Measurements from ENCODE around the gene DUSP22. TPM values are rescaled to one million over a fixed set of nuclear protein-coding genes. Genes with fewer than 3 reads are reported as not detected.

Gene DUSP22
- polyA plus RNA-seq, 1 experiment, result 9.8 TPM

DNA sequence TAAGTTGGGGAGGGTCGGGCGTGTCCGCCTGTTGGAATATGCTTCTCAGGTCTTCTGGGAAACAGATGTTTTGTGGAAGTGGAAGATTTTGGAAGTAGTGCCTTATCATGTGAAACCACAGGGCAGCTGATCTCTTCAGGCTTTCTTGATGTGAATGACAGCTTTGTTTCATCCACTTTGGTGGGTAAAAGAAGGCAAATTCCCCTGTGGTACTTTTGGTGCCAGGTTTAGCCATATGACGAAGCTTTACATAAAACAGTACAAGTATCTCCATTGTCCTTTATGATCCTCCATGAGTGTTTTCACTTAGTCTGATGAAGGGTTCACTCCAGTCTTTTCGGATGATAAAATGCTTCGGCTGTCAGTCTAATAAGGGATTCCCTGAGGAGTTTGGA, 103.8 kb downstream of the DUSP22 start:
- ChIA-PET POLR2A (no interaction called here), CTCF (interaction anchor here (1.0 to 1.3 kb wide), 2 partner anchors 11 to 80 kb away, joined by 3 read pairs; no protein-coding TSS in a partner anchor)
- TF ChIP-seq, protein P1, sequence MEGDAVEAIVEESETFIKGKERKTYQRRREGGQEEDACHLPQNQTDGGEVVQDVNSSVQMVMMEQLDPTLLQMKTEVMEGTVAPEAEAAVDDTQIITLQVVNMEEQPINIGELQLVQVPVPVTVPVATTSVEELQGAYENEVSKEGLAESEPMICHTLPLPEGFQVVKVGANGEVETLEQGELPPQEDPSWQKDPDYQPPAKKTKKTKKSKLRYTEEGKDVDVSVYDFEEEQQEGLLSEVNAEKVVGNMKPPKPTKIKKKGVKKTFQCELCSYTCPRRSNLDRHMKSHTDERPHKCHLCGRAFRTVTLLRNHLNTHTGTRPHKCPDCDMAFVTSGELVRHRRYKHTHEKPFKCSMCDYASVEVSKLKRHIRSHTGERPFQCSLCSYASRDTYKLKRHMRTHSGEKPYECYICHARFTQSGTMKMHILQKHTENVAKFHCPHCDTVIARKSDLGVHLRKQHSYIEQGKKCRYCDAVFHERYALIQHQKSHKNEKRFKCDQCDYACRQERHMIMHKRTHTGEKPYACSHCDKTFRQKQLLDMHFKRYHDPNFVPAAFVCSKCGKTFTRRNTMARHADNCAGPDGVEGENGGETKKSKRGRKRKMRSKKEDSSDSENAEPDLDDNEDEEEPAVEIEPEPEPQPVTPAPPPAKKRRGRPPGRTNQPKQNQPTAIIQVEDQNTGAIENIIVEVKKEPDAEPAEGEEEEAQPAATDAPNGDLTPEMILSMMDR (IDR thresholded peaks at IDR 0.05; ENCODE audit: insufficient read depth, low read depth, low read length), result no peak
- H3K4me3 ChIP-seq (ENCODE audit: low read depth, low read length), result no peak overlapping the region
- H3K36me3 ChIP-seq (ENCODE audit: control insufficient read depth, insufficient read depth, low read length), result no peaks in the 10 kb centered on the region
- no peak for DNase-seq (ENCODE audit: low read depth)
- H3K27me3 ChIP-seq (ENCODE audit: control insufficient read depth, insufficient read depth, low read length), result peaks cover 37% of the 10 kb centered on the region

GRCh38 chr6:397056-397455, 104.8 kb downstream of the DUSP22 start:
- POLR2A ChIA-PET, result no interaction called here
- TF ChIP-seq, protein P1 (IDR thresholded peaks at IDR 0.05; ENCODE audit: insufficient read depth, low read depth, low read length), result no peak
- H3K27me3 ChIP-seq (ENCODE audit: control insufficient read depth, insufficient read depth, low read length), result peaks cover 31% of the 10 kb centered on the region

GRCh38 chr6:397604-398003, 105.3 kb downstream of the DUSP22 start:
- POLR2A ChIA-PET, result no interaction called here
- H3K4me3 ChIP-seq (ENCODE audit: low read depth, low read length), result no peak overlapping the region
- no peaks in the 10 kb centered on the region for H3K36me3 ChIP-seq (ENCODE audit: control insufficient read depth, insufficient read depth, low read length)
- H3K27me3 ChIP-seq (ENCODE audit: control insufficient read depth, insufficient read depth, low read length), result peaks cover 25% of the 10 kb centered on the region
- DNase-seq (ENCODE audit: low read depth), result no peak
- CTCF ChIA-PET, result interaction anchor here (1.3 kb wide), 1 partner anchor 11 kb away, joined by 5 read pairs; no protein-coding TSS in a partner anchor
- TF ChIP-seq, protein P1 (IDR thresholded peaks at IDR 0.05; ENCODE audit: insufficient read depth, low read depth, low read length), result no peak

More at GRCh38 chr6:397056-397455, 104.8 kb downstream of the DUSP22 start:
- no peak overlapping the region for H3K4me3 ChIP-seq (ENCODE audit: low read depth, low read length)
- DNase-seq (ENCODE audit: low read depth), result no peak
- CTCF ChIA-PET, result interaction anchor here (1.3 kb wide), 1 partner anchor 12 kb away, joined by 5 read pairs; no protein-coding TSS in a partner anchor
- no peaks in the 10 kb centered on the region for H3K36me3 ChIP-seq (ENCODE audit: control insufficient read depth, insufficient read depth, low read length)

GRCh38 chr6:398065-398464, 105.8 kb downstream of the DUSP22 start:
- H3K36me3 ChIP-seq (ENCODE audit: control insufficient read depth, insufficient read depth, low read length), result no peaks in the 10 kb centered on the region
- no peak overlapping the region for H3K4me3 ChIP-seq (ENCODE audit: low read depth, low read length)
- no peak for DNase-seq (ENCODE audit: low read depth)
- CTCF ChIA-PET, result interaction anchor here (1.1 to 1.3 kb wide), 2 partner anchors 11 to 37 kb away, joined by 3 to 5 read pairs; no protein-coding TSS in a partner anchor
- POLR2A ChIA-PET, result no interaction called here
- H3K27me3 ChIP-seq (ENCODE audit: control insufficient read depth, insufficient read depth, low read length), result peaks cover 25% of the 10 kb centered on the region
- TF ChIP-seq, protein P1 (IDR thresholded peaks at IDR 0.05; ENCODE audit: insufficient read depth, low read depth, low read length), result no peak

- peaks cover 26% of the 10 kb centered on the region for H3K27me3 ChIP-seq (ENCODE audit: control insufficient read depth, insufficient read depth, low read length)
- TF ChIP-seq, protein P1 (IDR thresholded peaks at IDR 0.05; ENCODE audit: insufficient read depth, low read depth, low read length), result no peak
- CTCF ChIA-PET, result interaction anchor here (1.0 to 1.3 kb wide), 3 partner anchors 10 to 49 kb away, joined by 3 to 5 read pairs (median 3); no protein-coding TSS in a partner anchor
- DNase-seq (ENCODE audit: low read depth), result no peak
- H3K36me3 ChIP-seq (ENCODE audit: control insufficient read depth, insufficient read depth, low read length), result no peaks in the 10 kb centered on the region
- POLR2A ChIA-PET, result no interaction called here
- no peak overlapping the region for H3K4me3 ChIP-seq (ENCODE audit: low read depth, low read length)
These were observed 106.3 kb downstream of the DUSP22 start for GRCh38 chr6:398558-399078.

Measured in BJ (cell line).